Ishikawa (cell line): Measurements from ENCODE around the gene ALPI.

Source experiments
- CEBPB ChIP-seq: IDR thresholded peaks from 2 replicates; pipeline ENCODE4 v1.6.1; 2012
- CREB1 ChIP-seq: IDR thresholded peaks from 2 replicates; pipeline ENCODE4 v1.6.1; 2012; ENCODE audit warnings: low read depth
- EGR1 ChIP-seq: IDR thresholded peaks from 2 replicates; pipeline ENCODE4 v1.6.1; 2012
- EP300 ChIP-seq: IDR thresholded peaks from 2 replicates; pipeline ENCODE4 v1.6.1; 2012; ENCODE audit warnings: borderline replicate concordance
- FOXM1 ChIP-seq: IDR thresholded peaks from 2 replicates; pipeline ENCODE4 v1.6.1; 2012; ENCODE audit warnings: low read depth, borderline replicate concordance
- MAX ChIP-seq: IDR thresholded peaks from 2 replicates; pipeline ENCODE4 v1.6.1; 2012
- NFIC ChIP-seq: IDR thresholded peaks from 2 replicates; pipeline ENCODE4 v1.6.1; 2012
- RAD21 ChIP-seq: IDR thresholded peaks from 2 replicates; pipeline ENCODE4 v1.6.1; 2012; ENCODE audit warnings: low read depth
- REST ChIP-seq: IDR thresholded peaks from 2 replicates; pipeline ENCODE4 v1.6.1; 2012; ENCODE audit warnings: low read depth, mild to moderate bottlenecking
- TAF1 ChIP-seq: IDR thresholded peaks from 2 replicates; pipeline ENCODE4 v1.6.1; 2012; ENCODE audit warnings: low read depth, mild to moderate bottlenecking
- TCF12 ChIP-seq: IDR thresholded peaks from 2 replicates; pipeline ENCODE4 v1.6.1; 2012; ENCODE audit warnings: low read depth
- TEAD4 ChIP-seq: IDR thresholded peaks from 2 replicates; pipeline ENCODE4 v1.6.1; 2012
- USF1 ChIP-seq: IDR thresholded peaks from 2 replicates; pipeline ENCODE4 v1.6.1; 2012
- YY1 ChIP-seq: IDR thresholded peaks from 2 replicates; pipeline ENCODE4 v1.6.1; 2012; ENCODE audit warnings: low read depth
- ZBTB7A ChIP-seq: IDR thresholded peaks from 2 replicates; pipeline ENCODE4 v1.6.1; 2012; ENCODE audit warnings: low read depth

Gene ALPI

GRCh38 chr2:232481322-232482140 is 25.6 kb downstream of the ALPI start:
- TF ChIP-seq TAF1 (no peak), EGR1 (no peak), ZBTB7A (no peak)

- TF ChIP-seq CEBPB: no peak
- TF ChIP-seq RAD21: no peak
- TF ChIP-seq NFIC: no peak
- no peak for TF ChIP-seq REST
- no peak for TF ChIP-seq ZBTB7A
- no peak for TF ChIP-seq TCF12
- TF ChIP-seq FOXM1: no peak
- no peak for TF ChIP-seq MAX
- TF ChIP-seq CREB1: no peak
- TF ChIP-seq TEAD4: no peak
- TF ChIP-seq EP300: no peak
- no peak for TF ChIP-seq EGR1
- TF ChIP-seq USF1: no peak
- TF ChIP-seq TAF1: no peak
- TF ChIP-seq YY1: no peak
Observed at GRCh38 chr2:232482301-232483238, 26.6 kb downstream of the ALPI start.

- TF ChIP-seq NFIC (no peak), CEBPB (no peak), TAF1 (no peak), ZBTB7A (no peak), RAD21 (no peak), REST (no peak), TCF12 (no peak), CREB1 (no peak), MAX (no peak), EGR1 (no peak), EP300 (no peak), USF1 (no peak), FOXM1 (no peak), TEAD4 (no peak), YY1 (no peak)
Observed at GRCh38 chr2:232483311-232483922, 27.5 kb downstream of the ALPI start.

GRCh38 chr2:232483923-232484627 is 28.1 kb downstream of the ALPI start:
- no peak for TF ChIP-seq RAD21
- no peak for TF ChIP-seq EGR1
- TF ChIP-seq CREB1: no peak
- no peak for TF ChIP-seq USF1
- TF ChIP-seq ZBTB7A: no peak
- no peak for TF ChIP-seq FOXM1
- TF ChIP-seq EP300: no peak
- TF ChIP-seq REST: no peak
- TF ChIP-seq TCF12: no peak
- no peak for TF ChIP-seq CEBPB
